ENCODE data around the gene GRM8.

Gene GRM8

GRCh38 chr7:126819197-126819484, 433.6 kb downstream of the GRM8 start:
- no peak overlapping the region for H3K27ac ChIP-seq (ENCODE audit: low read depth, low read length, poor library complexity, severe bottlenecking)
- no peak overlapping the region for H2AFZ ChIP-seq (ENCODE audit: low read length)
- no peaks in the 10 kb centered on the region for H3K9me3 ChIP-seq (ENCODE audit: low read length)
- H3K27me3 ChIP-seq (ENCODE audit: insufficient read depth, low read length): no peaks in the 10 kb centered on the region; the same call in 1 of the 2 replicates
- H3K4me1 ChIP-seq (ENCODE audit: insufficient read depth, low read length, severe bottlenecking): no peaks in the 10 kb centered on the region
- no peaks in the 10 kb centered on the region for H3K36me3 ChIP-seq (ENCODE audit: insufficient read depth, low read length)
- TF ChIP-seq EZH2 (IDR thresholded peaks at IDR 0.05; ENCODE audit: borderline replicate concordance, low read length): no peak
- TF ChIP-seq, protein P1, sequence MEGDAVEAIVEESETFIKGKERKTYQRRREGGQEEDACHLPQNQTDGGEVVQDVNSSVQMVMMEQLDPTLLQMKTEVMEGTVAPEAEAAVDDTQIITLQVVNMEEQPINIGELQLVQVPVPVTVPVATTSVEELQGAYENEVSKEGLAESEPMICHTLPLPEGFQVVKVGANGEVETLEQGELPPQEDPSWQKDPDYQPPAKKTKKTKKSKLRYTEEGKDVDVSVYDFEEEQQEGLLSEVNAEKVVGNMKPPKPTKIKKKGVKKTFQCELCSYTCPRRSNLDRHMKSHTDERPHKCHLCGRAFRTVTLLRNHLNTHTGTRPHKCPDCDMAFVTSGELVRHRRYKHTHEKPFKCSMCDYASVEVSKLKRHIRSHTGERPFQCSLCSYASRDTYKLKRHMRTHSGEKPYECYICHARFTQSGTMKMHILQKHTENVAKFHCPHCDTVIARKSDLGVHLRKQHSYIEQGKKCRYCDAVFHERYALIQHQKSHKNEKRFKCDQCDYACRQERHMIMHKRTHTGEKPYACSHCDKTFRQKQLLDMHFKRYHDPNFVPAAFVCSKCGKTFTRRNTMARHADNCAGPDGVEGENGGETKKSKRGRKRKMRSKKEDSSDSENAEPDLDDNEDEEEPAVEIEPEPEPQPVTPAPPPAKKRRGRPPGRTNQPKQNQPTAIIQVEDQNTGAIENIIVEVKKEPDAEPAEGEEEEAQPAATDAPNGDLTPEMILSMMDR (IDR thresholded peaks at IDR 0.05; ENCODE audit: low read length): no peak
- no peaks in the 10 kb centered on the region for H3K9me2 ChIP-seq (ENCODE audit: low read depth, low read length)
- H3K9ac ChIP-seq (ENCODE audit: low read length): no peak overlapping the region
- no peak overlapping the region for H3K4me2 ChIP-seq (ENCODE audit: low read length)
- H4K20me1 ChIP-seq (ENCODE audit: insufficient read depth, low read length): no peaks in the 10 kb centered on the region
- no peaks in the 10 kb centered on the region for H3K79me2 ChIP-seq (ENCODE audit: insufficient read depth, low read length)
- no peaks in the 10 kb centered on the region for H3F3A ChIP-seq (ENCODE audit: insufficient read depth, low read length)
- no peak overlapping the region for H3K4me3 ChIP-seq (ENCODE audit: low read depth, low read length, poor library complexity, severe bottlenecking)

DNA sequence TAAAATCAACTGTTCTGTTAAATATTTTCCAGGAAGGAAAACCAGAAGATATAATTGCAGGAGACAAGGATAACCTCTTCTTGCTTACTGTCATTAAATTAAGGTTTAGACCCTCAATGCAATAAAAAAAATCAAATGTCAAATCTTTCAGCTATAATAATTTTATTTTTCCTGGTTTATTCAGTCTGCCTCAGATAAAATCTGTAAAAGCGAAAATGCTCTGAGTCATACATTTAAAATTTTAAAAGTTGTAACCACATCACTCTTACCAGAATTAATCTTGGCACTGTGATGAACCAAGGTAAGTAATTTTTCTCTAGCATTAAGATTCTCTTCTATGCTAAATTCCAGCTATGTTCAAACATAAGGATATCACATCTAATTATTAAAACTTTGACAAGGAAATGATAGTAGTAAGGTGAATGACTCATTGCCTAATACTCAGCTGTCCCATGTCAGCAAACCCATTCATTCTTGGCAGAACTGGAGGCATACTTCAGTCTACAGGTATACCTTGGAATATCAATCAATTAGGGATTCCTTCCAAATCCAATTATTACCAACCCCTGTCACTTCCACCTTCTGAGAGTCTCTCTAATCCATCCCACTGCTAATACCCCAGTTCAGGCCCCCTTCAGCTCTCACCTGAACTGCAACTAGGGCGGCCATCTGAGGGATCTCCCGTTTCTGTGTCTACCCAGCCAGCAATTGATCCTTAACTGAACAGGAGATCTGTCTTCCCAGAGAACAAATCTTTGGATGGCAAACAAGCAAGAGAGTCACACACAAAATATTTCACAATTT, 434.1 kb downstream of the GRM8 start:
- Histone ChIP-seq H3F3A (ENCODE audit: insufficient read depth, low read length) (no peaks in the 10 kb centered on the region), H3K4me2 (ENCODE audit: low read length) (no peak overlapping the region), H3K4me3 (ENCODE audit: low read depth, low read length, poor library complexity, severe bottlenecking) (no peak overlapping the region), H3K9ac (ENCODE audit: low read length) (no peak overlapping the region), H3K4me1 (ENCODE audit: insufficient read depth, low read length, severe bottlenecking) (no peaks in the 10 kb centered on the region), H3K9me3 (ENCODE audit: low read length) (no peaks in the 10 kb centered on the region), H3K9me2 (ENCODE audit: low read depth, low read length) (no peaks in the 10 kb centered on the region), H3K36me3 (ENCODE audit: insufficient read depth, low read length) (no peaks in the 10 kb centered on the region), H2AFZ (ENCODE audit: low read length) (no peak overlapping the region), H3K79me2 (ENCODE audit: insufficient read depth, low read length) (no peaks in the 10 kb centered on the region), H4K20me1 (ENCODE audit: insufficient read depth, low read length) (no peaks in the 10 kb centered on the region), H3K27me3 (ENCODE audit: insufficient read depth, low read length) (no peaks in the 10 kb centered on the region; the same call in 1 of the 2 replicates), H3K27ac (ENCODE audit: low read depth, low read length, poor library complexity, severe bottlenecking) (no peak overlapping the region)
- TF ChIP-seq, protein P1 (IDR thresholded peaks at IDR 0.05; ENCODE audit: low read length): no peak
- TF ChIP-seq EZH2 (IDR thresholded peaks at IDR 0.05; ENCODE audit: borderline replicate concordance, low read length): no peak

GRCh38 chr7:126809188-126809587, 443.6 kb downstream of the GRM8 start:
- Histone ChIP-seq H3K27ac (ENCODE audit: low read depth, low read length, poor library complexity, severe bottlenecking) (no peak overlapping the region), H3K4me1 (ENCODE audit: insufficient read depth, low read length, severe bottlenecking) (no peaks in the 10 kb centered on the region), H3K27me3 (ENCODE audit: insufficient read depth, low read length) (no peaks in the 10 kb centered on the region), H3K79me2 (ENCODE audit: insufficient read depth, low read length) (no peaks in the 10 kb centered on the region), H3K9ac (ENCODE audit: low read length) (no peak overlapping the region), H4K20me1 (ENCODE audit: insufficient read depth, low read length) (no peaks in the 10 kb centered on the region), H3K4me2 (ENCODE audit: low read length) (no peak overlapping the region), H3K9me3 (ENCODE audit: low read length) (peaks cover 5% of the 10 kb centered on the region; the same call in 1 of the 2 replicates), H3K36me3 (ENCODE audit: insufficient read depth, low read length) (no peaks in the 10 kb centered on the region), H3F3A (ENCODE audit: insufficient read depth, low read length) (no peaks in the 10 kb centered on the region), H3K4me3 (ENCODE audit: low read depth, low read length, poor library complexity, severe bottlenecking) (no peak overlapping the region), H2AFZ (ENCODE audit: low read length) (no peak overlapping the region), H3K9me2 (ENCODE audit: low read depth, low read length) (no peaks in the 10 kb centered on the region)
- no peak for TF ChIP-seq EZH2 (IDR thresholded peaks at IDR 0.05; ENCODE audit: borderline replicate concordance, low read length)
- TF ChIP-seq, protein P1 (IDR thresholded peaks at IDR 0.05; ENCODE audit: low read length): no peak
